Endometrial microvascular endothelial cells (primary cell): ENCODE results near the gene PGRMC2. TPM values are rescaled to one million over a fixed set of nuclear protein-coding genes. Genes with fewer than 3 reads are reported as not detected.

Experiments used
- in situ Hi-C: cut with HindIII; loops from 2 replicates; pipeline ENCODE4 v1.10.0; 2017; ENCODE audit warnings: low sequenced_read_pairs, low pct_unique_long_range_greater_than_20kb; ENCODE audit errors: inconsistent ontology term
- total RNA-seq: library from RNA; depleted of rRNA; stranded (reverse); fragments of >200 nt; gene quantifications from one replicate; pipeline ENCODE4 v1.2.3, GENCODE V29; 2015; ENCODE audit errors: inconsistent ontology term

Gene PGRMC2
- total RNA-seq, 1 donor from 2014 or later, result 27.8 TPM

GRCh38 chr4:128303405-128303785 lies 15.8 kb upstream of the PGRMC2 start:
- in situ Hi-C loops, result no loop called here

GRCh38 chr4:128301979-128302378 lies 14.4 kb upstream of the PGRMC2 start:
- in situ Hi-C loops, result no loop called here

GRCh38 chr4:128299848-128300247 lies 12.2 kb upstream of the PGRMC2 start:
- in situ Hi-C loops, result no loop called here

GRCh38 chr4:128298852-128299251 lies 11.2 kb upstream of the PGRMC2 start:
- in situ Hi-C loops, result no loop called here

GRCh38 chr4:128298146-128298758 lies 10.6 kb upstream of the PGRMC2 start:
- in situ Hi-C loops, result no loop called here

GRCh38 chr4:128295255-128295654 lies 7.6 kb upstream of the PGRMC2 start:
- in situ Hi-C loops, result no loop called here

- in situ Hi-C loops, result no loop called here
These were observed 6.9 kb upstream of the PGRMC2 start for GRCh38 chr4:128294464-128294863.

GRCh38 chr4:128292349-128292748 lies 4.7 kb upstream of the PGRMC2 start:
- in situ Hi-C loops, result no loop called here

GRCh38 chr4:128291096-128291495 lies 3.5 kb upstream of the PGRMC2 start:
- in situ Hi-C loops, result no loop called here

- in situ Hi-C loops, result no loop called here
These were observed 2.9 kb upstream of the PGRMC2 start for GRCh38 chr4:128290526-128290925.

- in situ Hi-C loops, result no loop called here
These were observed 2.0 kb upstream of the PGRMC2 start for GRCh38 chr4:128289523-128290158.

- in situ Hi-C loops, result no loop called here
These were observed 1.1 kb upstream of the PGRMC2 start for GRCh38 chr4:128288689-128289106.

- in situ Hi-C loops, result no loop called here
These were observed 467 bp upstream of the PGRMC2 start for GRCh38 chr4:128287871-128288688.

GRCh38 chr4:128286474-128287058 lies 1.0 kb downstream of the PGRMC2 start:
- in situ Hi-C loops, result no loop called here

- in situ Hi-C loops, result no loop called here
These were observed 2.3 kb downstream of the PGRMC2 start for GRCh38 chr4:128285085-128285997.

- in situ Hi-C loops, result no loop called here
These were observed 3.3 kb downstream of the PGRMC2 start for GRCh38 chr4:128284317-128284716.

GRCh38 chr4:128283071-128283470 lies 4.5 kb downstream of the PGRMC2 start:
- in situ Hi-C loops, result no loop called here

- in situ Hi-C loops, result no loop called here
These were observed 5.1 kb downstream of the PGRMC2 start for GRCh38 chr4:128282516-128282915.

GRCh38 chr4:128281354-128281753 lies 6.3 kb downstream of the PGRMC2 start:
- in situ Hi-C loops, result no loop called here
